DMS79 (cell line): ENCODE measurements around the gene ZNF516.

ENCODE experiments used
- DNase-seq: peaks from one replicate; lab custom pipeline; 2025; lab: John Stamatoyannopoulos, UW

ZNF516 gene

DNA sequence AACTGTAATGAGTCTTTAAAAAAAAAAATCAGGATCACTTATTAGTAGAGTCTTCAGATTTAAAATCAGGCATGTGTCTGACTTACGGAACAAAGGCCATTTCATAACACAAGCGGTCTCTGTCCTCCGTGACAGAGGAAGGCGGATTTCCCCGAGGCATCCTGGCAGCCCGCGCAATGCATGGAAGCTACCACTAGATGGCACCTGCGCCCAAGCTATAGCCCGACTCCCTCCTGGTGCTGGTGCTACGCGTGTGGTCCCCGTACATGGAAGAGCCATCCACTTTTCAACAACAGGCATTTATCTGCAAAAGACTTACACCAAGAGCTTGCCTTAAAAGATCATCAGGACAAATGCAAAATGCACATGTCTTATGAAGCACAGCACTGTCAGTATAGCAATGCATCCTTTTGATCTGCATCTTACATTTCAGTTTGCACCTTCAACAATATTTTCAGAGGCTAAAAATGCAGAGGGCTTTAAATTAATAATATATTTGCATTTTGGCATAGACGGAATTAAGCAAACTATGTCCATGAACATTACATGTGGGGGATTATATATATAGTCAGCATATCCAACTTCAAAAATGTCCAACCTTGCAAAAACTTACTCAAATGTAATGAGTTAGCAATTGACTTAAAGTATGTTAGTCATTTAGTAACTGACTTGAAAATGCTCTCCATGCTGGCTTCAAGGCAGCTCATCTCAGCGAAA is 96.0 kb downstream of the ZNF516 start:
- DNase-seq: no peak

DNA sequence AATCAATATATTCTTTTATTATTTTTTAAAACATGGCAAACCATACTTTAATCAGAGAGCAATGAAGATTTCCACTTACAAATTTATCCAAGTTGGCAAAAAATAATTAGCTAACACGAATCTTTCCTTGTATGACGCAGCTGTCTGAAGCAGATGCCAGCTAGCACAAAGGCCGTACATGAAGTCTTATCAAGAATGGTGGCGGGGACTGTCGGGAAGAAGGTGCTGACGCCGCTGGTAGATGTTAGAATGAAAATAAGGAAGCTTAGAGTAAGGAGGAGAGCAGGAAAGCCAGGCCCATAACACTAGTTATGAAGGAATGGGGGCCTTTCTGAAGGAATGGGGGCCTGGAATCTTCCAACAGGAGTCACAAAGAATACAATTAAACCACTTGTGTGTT is 96.7 kb downstream of the ZNF516 start:
- DNase-seq: no peak

DNA sequence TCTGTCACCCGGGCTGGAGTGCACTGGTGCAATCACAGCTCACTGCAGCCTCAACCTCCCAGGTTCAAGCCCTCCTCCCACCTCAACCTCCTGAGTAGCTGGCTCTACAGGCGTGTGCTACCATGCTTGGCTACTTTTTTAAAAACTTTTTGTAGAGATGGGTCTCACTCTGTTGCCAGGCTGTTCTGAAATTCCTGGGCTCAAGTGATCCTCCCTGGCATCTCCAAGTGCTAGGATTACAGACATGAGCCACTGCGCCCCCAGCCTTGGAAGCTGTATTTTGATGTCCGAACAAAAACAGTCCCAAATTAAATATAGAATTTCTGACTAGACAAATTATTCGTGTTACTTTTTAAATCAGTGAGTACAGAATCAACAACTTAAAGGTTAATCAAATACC is 97.4 kb downstream of the ZNF516 start:
- DNase-seq: no peak

DNA sequence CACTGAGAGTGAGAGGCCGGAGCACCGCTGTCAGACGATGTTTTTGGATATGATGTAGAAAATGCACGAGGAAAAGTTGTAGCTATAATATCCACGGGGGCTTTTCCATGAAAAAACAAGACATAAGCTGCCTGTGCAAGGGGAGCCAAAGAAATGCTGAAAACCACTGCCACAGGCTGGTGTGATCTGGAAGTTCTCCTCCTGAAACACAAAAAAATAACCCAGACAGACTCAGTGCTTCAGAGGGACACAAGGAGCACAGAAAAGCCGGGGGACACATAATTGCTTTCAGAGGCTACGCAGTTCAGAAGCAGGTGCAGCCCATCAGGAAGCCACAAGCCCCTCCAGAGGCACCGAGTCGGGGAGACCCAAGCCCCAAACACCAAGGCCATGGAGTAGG is 98.2 kb downstream of the ZNF516 start:
- no peak for DNase-seq

DNA sequence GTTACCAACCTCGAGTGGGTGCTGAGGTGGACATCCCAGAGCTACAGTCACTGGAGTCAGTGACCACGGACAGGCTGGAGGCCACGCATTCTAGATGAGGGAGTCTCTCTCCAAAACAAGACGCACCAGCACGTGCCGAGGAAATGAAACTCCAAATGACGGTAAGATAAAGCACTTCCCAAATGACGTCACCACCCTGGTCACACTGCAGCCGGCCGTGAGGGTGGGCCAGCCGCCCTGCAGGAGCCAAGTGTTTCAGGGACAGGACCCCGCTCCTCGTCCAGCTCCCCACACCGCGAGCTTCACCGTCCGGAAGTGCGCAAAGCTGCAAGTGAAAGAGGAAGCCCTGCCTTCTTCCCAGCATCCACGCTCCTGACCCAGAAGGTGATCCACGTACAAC is 99.4 kb downstream of the ZNF516 start:
- no peak for DNase-seq

DNA sequence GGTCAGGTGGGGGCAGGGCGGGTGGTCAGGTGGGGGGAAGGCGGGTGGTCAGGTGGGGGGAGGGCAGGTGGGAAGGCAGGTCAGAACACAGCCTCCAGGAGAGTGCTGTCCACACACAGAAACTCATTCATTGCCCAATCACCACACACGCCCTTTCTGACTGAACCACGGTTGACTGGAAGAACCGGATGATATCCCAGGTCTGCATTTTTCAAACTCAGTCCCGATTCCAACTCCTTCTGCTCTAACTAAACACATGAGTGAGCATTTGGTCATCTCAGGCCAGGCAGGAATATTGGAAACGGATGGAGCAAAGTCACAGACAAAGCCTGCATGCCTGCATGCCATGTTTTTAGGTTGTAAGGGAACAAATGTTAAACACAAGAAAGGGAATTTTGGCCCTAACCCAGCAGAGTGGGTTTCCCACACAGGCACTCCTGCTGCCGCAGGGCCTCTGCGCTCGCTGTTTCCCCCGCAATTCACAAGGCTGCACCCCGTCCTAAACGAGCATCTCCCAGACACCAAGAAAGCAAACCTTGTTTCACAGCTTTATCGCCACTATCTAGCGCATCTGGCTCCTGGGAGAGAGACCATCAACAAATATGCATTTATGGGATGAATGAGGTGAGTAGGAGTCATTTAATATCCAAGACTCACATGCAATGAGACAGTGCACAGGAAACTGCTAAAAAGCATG is 100.1 kb downstream of the ZNF516 start:
- DNase-seq: no peak

DNA sequence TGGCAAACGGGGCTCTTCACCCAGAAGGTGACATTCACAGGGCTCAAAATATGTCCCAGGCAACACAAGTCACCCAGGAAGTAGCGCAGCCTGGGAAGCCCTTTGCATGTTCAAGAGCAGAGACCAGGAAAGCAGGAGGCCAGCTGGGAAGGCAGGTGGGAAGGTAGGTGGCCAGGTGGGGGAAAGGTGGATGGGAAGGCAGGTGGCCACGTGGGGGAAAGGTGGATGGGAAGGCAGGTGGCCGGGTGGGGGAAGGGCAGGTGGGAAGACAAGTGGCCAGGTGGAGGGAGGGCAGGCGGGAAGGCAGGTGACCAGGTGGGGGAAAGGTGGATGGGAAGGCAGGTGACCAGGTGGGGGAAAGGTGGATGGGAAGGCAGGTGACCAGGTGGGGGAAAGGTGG is 102.7 kb downstream of the ZNF516 start:
- no peak for DNase-seq

DNA sequence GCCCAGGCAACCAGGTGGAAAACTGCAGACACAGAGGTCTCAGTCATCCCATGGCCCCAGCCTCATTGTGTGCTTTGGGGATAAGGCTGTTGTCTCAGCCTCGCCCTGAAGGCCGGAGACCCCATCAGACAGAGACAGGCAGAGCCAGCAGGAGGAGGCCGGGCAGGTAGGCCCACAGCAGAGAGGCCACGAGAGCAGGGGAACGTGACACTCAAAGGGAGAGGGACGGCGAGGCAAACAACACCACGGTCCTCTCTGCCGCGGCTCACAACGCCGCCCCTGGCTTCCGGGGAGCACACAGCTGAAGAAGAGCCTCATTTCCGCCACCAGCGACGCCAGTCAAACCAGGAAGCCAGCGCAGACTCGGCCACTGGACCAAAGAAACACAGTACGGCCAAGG is 103.3 kb downstream of the ZNF516 start:
- DNase-seq: no peak

DNA sequence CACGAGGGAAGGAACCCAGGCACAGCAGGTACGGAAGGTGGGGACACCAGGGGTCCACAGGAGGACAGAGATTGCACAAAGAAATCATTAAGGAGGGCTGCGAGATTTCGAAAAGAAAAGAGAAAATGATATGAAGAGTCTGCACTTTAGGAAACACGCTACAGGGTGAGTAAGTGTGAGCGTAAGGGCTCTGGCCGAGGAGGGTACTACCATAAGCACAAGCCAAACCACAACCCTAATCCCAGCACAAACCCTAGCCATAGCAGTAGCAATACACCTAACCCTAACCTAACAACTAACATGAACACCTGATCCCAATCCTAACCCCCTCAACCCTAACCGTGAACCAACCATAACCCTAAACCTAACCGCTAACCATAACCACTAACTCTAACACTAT is 104.0 kb downstream of the ZNF516 start:
- DNase-seq: no peak

DNA sequence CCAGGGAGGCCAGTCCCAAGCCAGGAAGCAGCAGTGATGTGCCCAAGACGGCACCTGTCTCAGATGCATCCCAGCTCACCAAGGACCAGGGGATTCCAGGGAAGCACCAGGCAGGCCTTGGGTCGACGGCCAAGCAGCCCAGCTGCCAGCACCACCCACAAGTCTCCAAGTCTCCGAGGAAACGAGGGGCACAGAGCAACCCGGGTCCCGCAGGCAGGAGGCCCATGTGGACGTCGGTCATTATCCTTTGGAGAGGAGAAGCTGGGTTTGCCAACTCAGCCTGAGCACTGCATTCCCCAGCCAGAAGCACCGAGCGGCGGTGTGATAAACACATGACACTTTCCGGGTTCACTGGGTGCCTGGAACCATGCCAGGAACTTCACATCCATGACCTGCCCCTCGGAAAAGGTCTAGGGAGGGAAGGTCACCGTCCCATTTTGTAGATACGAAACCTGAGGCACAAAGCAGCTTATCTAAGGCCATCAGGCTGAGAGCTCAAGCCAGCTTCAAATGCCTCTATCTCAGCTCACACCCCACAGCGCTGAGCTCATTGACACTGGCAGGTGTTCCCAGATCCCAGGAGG is 104.5 kb downstream of the ZNF516 start:
- no peak for DNase-seq

DNA sequence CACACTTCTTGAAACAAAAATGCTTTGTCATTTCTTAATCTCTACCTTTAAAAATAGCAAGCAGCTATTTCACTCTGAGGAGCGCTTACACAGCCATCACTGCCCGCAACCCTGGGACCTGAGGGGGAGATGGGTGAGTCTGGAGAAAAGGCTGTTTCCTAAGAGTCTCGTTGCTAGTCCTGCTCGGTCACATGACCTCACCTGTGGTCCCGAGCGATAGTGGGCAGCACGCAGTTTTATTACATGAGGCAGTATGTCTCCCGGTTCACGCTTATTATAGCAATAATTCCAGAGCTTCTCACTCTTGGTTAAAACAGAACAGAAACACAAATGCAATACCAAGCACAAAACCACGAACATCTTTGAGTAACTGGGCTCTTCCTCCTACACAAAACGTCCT is 105.3 kb downstream of the ZNF516 start:
- no peak for DNase-seq

DNA sequence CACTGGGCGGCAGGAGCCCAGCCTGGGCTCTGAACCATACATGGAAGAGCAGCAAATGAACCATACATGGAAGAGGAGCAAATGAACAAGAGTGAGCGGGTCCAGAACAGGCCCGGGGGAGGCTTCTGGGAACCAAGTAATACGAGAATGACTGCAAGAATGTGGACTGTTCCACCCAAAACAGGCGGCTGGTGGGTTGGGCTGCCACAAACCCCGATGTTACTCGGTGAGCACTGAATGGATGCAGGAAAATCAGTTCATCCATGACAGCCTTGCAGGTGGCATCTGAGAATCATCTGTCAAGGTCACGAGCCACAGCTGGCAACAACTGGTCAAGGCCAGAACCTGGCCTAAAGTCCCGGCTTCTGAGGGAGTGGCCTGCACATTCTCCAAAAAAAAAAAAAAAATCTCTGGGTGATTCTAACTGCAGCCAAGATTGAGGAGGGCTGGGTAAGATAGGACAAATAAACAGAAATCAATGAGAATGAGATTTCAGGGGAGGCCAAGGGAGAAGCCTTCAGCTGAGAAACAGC is 106.1 kb downstream of the ZNF516 start:
- no peak for DNase-seq

DNA sequence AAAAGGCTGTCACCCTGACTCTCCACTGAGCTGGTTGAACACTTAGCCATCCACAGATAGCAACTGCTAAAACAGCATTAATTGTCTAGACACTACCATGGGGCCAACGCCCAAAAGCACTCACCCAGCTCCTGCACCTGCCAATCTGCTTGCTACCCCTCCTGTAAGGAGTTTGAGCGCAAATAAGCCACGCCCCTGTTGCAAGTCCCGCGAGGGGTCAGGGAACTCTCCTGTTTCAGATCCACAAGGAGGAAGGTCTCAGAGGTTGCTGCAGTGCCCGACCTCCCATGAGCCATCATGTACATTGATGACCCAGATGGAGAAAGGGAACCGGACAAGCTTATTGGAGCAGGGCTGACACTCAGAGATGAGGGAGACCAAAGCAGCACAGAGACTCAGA is 106.8 kb downstream of the ZNF516 start:
- no peak for DNase-seq

DNA sequence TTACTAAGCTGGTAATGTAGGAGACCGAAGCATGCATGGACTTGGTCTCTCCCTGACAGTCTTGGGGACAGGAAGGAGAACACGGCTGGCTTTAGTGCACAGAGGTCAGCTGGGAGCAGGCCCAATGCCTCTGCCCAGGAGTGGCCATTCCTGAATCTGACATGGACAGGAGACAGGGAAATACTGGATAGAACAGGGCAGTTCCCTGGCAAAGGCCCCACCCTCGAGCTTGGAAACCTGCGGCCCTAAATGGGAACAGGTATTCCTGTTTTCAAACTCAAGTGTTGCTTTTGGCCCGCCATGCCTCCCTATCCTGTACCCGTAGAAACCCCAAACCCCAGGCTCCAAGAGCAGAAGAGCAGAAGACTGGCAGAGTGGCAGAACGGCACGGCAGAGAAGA is 107.4 kb downstream of the ZNF516 start:
- no peak for DNase-seq

DNA sequence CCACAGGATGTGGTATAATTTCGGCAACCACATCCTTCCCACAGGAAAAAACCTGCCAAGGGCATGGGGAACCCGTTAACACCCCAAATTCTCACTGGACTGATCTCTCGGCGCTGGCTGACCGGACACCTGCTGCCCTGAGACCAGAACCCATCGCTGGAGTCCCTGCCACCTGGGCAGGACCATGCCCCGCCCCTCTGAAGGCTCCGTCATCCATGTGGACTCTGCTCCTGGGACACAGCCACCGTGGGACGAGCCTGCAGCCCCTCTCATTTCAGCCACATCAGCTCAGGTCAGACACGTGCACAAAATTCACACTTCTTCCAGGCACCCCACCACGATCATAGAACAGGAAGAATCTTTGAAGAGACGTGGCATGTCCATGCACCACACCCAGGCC is 108.2 kb downstream of the ZNF516 start:
- DNase-seq: no peak

DNA sequence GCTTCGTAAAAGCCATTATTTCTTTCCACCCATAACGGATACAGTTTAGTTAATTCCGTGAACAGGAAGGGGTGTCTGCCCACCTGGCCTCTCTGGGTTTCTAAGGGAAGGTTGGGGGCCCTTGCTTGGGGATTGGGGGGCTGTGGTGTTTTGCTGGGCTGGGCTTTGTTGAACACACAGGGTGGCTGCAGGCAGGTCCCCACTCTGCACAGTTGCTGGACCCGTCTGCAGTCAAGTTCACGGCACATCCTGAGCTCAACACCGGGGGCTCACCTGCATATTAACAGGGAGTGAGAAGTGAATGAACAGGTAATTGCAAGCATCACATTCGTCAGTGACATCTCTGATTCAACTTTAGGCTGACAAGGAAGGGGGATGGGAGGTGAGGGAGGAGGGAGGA is 109.0 kb downstream of the ZNF516 start:
- DNase-seq: no peak

DNA sequence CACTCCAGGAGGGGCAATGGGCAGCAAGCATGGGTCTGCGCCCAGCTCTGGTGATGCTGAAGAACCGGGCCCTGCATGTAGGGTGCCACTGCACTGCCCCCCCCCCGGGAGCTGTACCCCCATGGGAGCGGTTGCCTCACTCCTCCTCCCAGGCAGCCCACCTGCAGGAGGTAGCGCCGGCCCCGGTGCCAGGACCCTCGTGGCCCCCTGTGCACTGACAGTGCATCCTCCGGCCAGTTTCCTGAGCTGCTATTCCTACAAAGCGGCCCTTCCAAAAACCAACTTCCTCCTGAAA is 109.4 kb downstream of the ZNF516 start:
- no peak for DNase-seq

DNA sequence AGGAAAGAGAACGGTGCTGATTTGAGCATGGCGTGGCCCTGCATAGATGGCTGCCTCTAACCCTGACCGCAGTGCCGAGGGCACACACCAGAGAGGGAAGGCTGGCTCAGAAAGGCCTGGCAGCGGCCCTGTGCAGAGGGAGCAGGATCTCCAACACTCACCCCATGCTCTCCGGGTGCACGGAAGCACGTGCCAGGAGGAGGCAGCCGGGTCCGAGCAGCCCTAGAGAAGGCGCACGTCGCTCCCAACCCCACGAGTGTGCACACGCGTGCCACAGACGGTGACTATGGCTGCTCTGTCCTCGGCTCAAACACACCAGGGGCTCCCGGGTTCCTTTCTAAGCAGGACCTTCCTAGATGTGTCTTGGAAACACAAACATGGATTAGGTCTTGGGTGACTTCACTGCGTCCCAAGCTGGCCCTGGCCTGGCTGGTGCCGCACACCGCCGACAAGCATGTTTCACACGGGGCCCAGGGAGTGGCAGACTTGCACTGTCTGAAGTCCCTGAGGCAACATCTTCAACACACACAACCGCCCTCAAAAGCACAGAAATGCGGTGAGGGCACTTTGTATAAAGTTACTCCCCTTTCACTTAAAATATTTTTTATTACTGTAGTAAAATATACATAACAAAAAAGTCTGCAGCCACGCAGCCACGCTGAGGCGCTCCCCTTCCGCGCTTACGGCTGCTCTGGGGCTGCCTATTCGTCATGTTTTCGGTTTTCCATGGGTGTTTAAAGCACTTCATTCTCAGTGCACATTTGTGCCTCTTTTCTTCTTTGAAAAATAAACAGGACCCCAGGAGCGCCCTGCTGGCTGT is 110.0 kb downstream of the ZNF516 start:
- DNase-seq: no peak

DNA sequence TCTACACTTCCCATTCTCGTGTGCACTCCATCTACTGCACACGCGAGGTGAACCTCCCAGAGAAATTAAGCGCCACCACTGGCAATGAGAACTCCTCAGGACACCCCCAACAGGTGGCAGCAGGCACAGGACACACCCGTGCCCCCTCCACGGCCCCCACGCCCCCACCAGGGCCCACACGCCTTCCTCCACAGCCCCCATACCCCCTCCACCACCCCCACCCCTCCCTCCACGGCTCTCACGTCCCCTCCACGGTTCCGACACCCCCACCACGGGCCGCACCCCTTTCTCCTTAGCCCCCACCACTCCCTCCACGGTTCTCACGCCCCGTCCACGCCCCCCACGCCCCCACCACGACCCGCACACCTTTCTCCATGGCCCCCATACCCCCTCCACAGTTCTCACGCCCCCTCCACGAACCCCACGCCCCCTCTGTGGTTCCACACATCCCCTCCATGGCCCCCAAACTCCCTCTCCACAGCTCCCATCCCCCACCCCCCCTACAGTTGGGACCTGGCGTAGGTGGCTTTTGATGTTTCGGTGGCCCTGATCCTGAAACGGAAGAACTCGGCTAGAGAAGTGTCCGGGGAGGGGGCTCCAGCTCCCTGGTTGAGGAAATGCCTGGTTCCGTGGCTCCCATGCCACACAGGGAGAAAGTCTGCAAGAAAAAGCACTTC is 110.8 kb downstream of the ZNF516 start:
- DNase-seq: no peak

DNA sequence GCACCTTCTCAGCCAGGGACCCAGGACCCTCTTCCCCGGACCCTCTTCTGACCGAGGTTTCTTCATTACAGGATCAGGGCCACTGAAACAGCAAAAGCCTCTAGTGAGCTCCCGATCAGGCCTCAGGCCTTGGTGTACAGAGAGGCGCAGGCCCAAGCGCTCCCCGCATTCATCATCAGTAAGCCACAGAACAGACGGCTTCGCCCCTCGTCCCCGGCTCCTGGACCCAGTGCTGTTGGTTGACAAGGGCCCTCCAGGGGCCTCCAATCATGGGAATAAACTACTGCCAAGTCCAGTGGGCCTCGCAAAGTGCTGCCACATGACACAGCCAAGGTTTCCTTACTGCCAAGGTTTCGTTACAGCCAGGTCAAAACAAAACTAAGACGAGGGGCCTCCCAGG is 111.4 kb downstream of the ZNF516 start:
- DNase-seq: no peak

DNA sequence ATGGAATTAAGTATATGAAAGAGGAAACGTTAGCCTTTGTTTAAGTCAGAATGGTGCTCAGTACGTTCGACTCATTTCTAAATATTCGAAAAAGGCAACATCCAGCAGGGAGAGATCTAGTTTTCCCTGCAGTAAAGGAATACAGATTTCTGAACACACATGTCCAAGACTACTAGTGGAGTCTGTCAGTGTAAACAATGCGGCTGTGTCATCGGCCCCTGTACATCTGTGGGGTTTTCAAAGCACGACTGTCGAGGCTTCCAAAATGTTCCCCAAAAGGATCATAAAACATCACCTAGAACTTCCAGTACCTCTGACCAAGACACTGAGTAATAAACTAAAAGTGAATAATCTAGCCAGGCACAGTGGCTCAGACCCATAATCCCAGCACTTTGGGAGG is 112.8 kb downstream of the ZNF516 start:
- no peak for DNase-seq

DNA sequence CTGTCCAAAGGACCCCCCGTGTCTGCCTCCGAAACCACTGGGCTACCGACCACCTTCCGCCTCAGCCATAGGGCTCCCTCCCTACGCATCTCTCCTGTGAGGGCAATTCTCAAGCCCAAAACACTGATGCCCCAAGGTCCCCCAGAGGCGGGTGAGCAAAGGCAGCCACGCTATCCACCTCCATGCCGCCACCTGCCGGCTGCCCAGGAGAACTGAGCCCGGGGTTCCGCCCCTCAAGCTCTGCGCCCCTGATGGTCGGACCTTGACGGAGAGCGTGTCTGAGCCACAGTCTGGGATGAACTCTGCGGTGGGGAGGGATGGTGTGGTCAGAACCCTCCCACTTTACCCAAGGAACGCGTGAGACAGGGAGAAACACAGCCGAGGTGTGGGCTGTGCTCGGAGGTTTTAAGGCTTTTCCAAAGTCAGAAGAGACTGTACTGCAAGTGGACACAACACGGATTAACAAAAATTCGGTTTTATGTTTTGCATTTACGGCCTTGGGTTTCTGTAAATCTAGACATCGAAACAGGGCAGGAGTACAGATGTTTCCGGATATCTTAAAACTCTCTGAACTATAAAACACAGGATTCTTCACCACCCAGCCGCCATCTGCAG is 114.1 kb downstream of the ZNF516 start:
- DNase-seq: no peak
